Panc1 (cell line): ENCODE data around the gene SLC25A5. TPM values are rescaled to one million over a fixed set of nuclear protein-coding genes. Genes with fewer than 3 reads are reported as not detected.

Experiments
- ATAC-seq: fragments of 200-7000 bp; cut with Tn5 transposase; 2 replicates; pipeline ENCODE4 v1.9.1; 2020; ENCODE audit warnings: mild to moderate bottlenecking, moderate library complexity
- BruUV-seq: library from RNA; stranded (reverse); fragments of 400-500 nt; replicated peaks from 2 replicates; lab custom pipeline; 2021; lab: Mats Ljungman, UMichigan
- CTCF ChIA-PET: fragments of 300-600 bp; sonication (Branson Sonifier 250); formaldehyde crosslinking; loops from one replicate; lab custom pipeline; 2022; ENCODE audit warnings: antibody characterized with exemption; lab: Charles Lee
- POLR2A ChIA-PET: fragments of 300-600 bp; sonication (Branson Sonifier 250); formaldehyde crosslinking; loops from one replicate; lab custom pipeline; 2022; ENCODE audit warnings: antibody characterized with exemption; lab: Charles Lee
- DNase-seq: peaks from one replicate; pipeline ENCODE4 v3.0.0-alpha.2; 2010; ENCODE audit warnings: low read depth, low spot score
- H3K27ac ChIP-seq: 2 replicates; pipeline ENCODE4 v1.5.1; 2011; ENCODE audit warnings: mild to moderate bottlenecking, low read length, inconsistent platforms
- H3K27me3 ChIP-seq: fragments of 200-500 bp; sonication (Bioruptor generic); 2 replicates; pipeline ENCODE4 v1.6.0; 2014; ENCODE audit warnings: low read length, inconsistent platforms; ENCODE audit not compliant: control insufficient read depth, insufficient read depth
- H3K36me3 ChIP-seq: fragments of 200-500 bp; sonication (Bioruptor generic); 2 replicates; pipeline ENCODE4 v1.5.1; 2014; ENCODE audit warnings: inconsistent platforms, mild to moderate bottlenecking, low read length, moderate library complexity; ENCODE audit not compliant: control insufficient read depth, insufficient read depth
- H3K4me1 ChIP-seq: 2 replicates; pipeline ENCODE4 v1.5.1; 2011; ENCODE audit warnings: inconsistent platforms, mild to moderate bottlenecking, low read length, moderate library complexity; ENCODE audit not compliant: control insufficient read depth, insufficient read depth
- H3K4me3 ChIP-seq, 2 experiments: 2 replicates each; pipeline ENCODE4 v1.5.1; 2011 to 2012; ENCODE audit warnings: low read depth in 2 of 2, low read length in 2 of 2, mild to moderate bottlenecking in 2 of 2, inconsistent platforms in 1 of 2, moderate library complexity in 1 of 2
- H3K9me3 ChIP-seq: fragments of 200-500 bp; sonication (Bioruptor generic); 2 replicates; pipeline ENCODE4 v1.5.1; 2014; ENCODE audit warnings: low read depth, mild to moderate bottlenecking, inconsistent platforms, low read length, moderate library complexity; ENCODE audit not compliant: control insufficient read depth, insufficient read depth
- CTCF ChIP-seq: fragments of 450-650 bp; IDR thresholded peaks from 2 replicates; pipeline ENCODE4 v1.5.1; 2017; ENCODE audit warnings: mild to moderate bottlenecking
- POLR2AphosphoS5 ChIP-seq: IDR thresholded peaks from 2 replicates; pipeline ENCODE4 v1.6.1; 2012; ENCODE audit warnings: mild to moderate bottlenecking, low read depth, low read length, moderate library complexity
- REST ChIP-seq, 2 experiments: IDR thresholded peaks; 2 replicates each; pipeline ENCODE4 v1.6.1; 2011 to 2012; ENCODE audit warnings: low read depth in 2 of 2, control low read depth in 1 of 2, low read length in 1 of 2, mild to moderate bottlenecking in 1 of 2, moderate library complexity in 1 of 2; ENCODE audit not compliant: insufficient read depth in 1 of 2
- SIN3A ChIP-seq: IDR thresholded peaks from 2 replicates; pipeline ENCODE4 v1.6.1; 2012; ENCODE audit warnings: low read depth, mild to moderate bottlenecking, low read length, moderate library complexity, borderline replicate concordance; ENCODE audit not compliant: insufficient read depth
- TCF7L2 ChIP-seq: IDR thresholded peaks from 2 replicates; pipeline ENCODE4 v1.6.1; 2011; ENCODE audit warnings: mild to moderate bottlenecking, low read depth, low read length, inconsistent platforms
- in situ Hi-C: cut with HindIII; loops from 2 replicates; pipeline ENCODE4 v1.10.0; 2016; ENCODE audit warnings: low sequenced_read_pairs, low pct_unique_long_range_greater_than_20kb
- intact Hi-C: fragments of 100-400 bp; cut with micrococcal nuclease; formaldehyde crosslinking; loops from one replicate; pipeline ENCODE4 v1.10.0; 2022; ENCODE audit not compliant: unreplicated experiment
- total RNA-seq: library from RNA; stranded (reverse); gene quantifications from one replicate; pipeline ENCODE4 v1.2.1, GENCODE V29; 2021; ENCODE audit not compliant: unreplicated experiment

The SLC25A5 gene
- total RNA-seq, 1 experiment from 2014 or later, result 709 TPM

- intact Hi-C loops (no loop called here), in situ Hi-C loops (no loop called here)
- no peak for DNase-seq
- POLR2A ChIA-PET, result no interaction called here
- no peak for ATAC-seq
- TF ChIP-seq REST (IDR thresholded peaks at IDR 0.05; ENCODE audit: insufficient read depth in 1 of 2, low read depth in 2 of 2, low read length in 1 of 2) (no peak), TCF7L2 (no peak), SIN3A (no peak), CTCF (no peak), POLR2AphosphoS5 (no peak)
- CTCF ChIA-PET, result no interaction called here
- H3K36me3 ChIP-seq, result peaks cover 16% of the 10 kb centered on the region
- H3K4me3 ChIP-seq, result peak overlapping the region; percentile 92 to 96
- peak overlapping the region; percentile 78 for H3K27ac ChIP-seq
- peaks cover 14% of the 10 kb centered on the region; the same call in 1 of the 2 replicates for H3K4me1 ChIP-seq
- H3K27me3 ChIP-seq, result no peaks in the 10 kb centered on the region
- H3K9me3 ChIP-seq, result no peaks in the 10 kb centered on the region
- BruUV-seq, result no TSS peak
Observed at GRCh38 chrX:119467433-119467832, 811 bp upstream of the SLC25A5 start.

GRCh38 chrX:119468551-119469312 is 488 bp downstream of the SLC25A5 start:
- Histone ChIP-seq H3K9me3 (no peaks in the 10 kb centered on the region), H3K27me3 (no peaks in the 10 kb centered on the region), H3K27ac (peak overlapping the region; percentile 90), H3K4me1 (peaks cover 17% of the 10 kb centered on the region), H3K36me3 (peaks cover 16% of the 10 kb centered on the region), H3K4me3 (peak overlapping the region; percentile 92 to 96)
- peak; percentile 95 for TF ChIP-seq CTCF
- TF ChIP-seq TCF7L2, result no peak
- TF ChIP-seq POLR2AphosphoS5, result peak; percentile 51; the same call in 1 of the 2 replicates
- TF ChIP-seq REST (IDR thresholded peaks at IDR 0.05; ENCODE audit: insufficient read depth in 1 of 2, low read depth in 2 of 2, low read length in 1 of 2), result no peak
- TF ChIP-seq SIN3A, result peak; percentile 43; the same call in 1 of the 2 replicates
- in situ Hi-C loops, result no loop called here
- ATAC-seq, result peak; percentile 78
- no peak for DNase-seq
- ChIA-PET POLR2A (interaction anchor here (0.9 kb wide), 1 partner anchor 9 kb away, joined by 4 read pairs; no protein-coding TSS in a partner anchor), CTCF (interaction anchor here (0.6 to 1.3 kb wide), 4 partner anchors 9 to 618 kb away, joined by 3 to 9 read pairs (median 3); no protein-coding TSS in a partner anchor)
- no TSS peak for BruUV-seq
- intact Hi-C loops, result no loop called here
